ENCODE measurements around the gene POLR2M.

POLR2M gene

DNA sequence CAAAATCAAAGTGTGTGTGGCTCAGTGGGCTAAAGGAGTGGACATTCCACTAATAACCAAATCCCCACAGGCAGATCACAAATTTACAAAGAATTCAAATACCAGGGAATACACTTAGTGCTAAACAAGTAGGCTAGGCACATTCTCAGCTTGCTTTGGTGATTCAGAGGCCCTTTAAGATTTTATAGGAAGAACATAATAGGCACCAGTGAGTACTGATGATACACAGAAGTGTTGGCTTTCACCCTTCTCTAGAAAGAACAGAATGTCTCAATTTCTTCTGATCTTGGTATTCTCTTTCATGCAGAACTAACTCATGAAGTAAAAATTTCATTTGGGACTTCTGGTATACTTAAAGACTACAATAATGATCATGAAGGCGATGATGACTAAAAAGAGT lies 55.0 kb downstream of the POLR2M start:
- no peak overlapping the region for H3K27ac ChIP-seq
- DNase-seq (ENCODE audit: low spot score): no peak
- ChIA-PET POLR2A (ENCODE audit: low non-redundant PET) (no interaction called here), CTCF (interaction anchor here (1.3 kb wide), 1 partner anchor 11 kb away, joined by 8 read pairs; no protein-coding TSS in a partner anchor)
- TF ChIP-seq, protein P1, sequence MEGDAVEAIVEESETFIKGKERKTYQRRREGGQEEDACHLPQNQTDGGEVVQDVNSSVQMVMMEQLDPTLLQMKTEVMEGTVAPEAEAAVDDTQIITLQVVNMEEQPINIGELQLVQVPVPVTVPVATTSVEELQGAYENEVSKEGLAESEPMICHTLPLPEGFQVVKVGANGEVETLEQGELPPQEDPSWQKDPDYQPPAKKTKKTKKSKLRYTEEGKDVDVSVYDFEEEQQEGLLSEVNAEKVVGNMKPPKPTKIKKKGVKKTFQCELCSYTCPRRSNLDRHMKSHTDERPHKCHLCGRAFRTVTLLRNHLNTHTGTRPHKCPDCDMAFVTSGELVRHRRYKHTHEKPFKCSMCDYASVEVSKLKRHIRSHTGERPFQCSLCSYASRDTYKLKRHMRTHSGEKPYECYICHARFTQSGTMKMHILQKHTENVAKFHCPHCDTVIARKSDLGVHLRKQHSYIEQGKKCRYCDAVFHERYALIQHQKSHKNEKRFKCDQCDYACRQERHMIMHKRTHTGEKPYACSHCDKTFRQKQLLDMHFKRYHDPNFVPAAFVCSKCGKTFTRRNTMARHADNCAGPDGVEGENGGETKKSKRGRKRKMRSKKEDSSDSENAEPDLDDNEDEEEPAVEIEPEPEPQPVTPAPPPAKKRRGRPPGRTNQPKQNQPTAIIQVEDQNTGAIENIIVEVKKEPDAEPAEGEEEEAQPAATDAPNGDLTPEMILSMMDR (conservative IDR thresholded peaks at IDR 0.05; ENCODE audit: low read depth): no peak

DNA sequence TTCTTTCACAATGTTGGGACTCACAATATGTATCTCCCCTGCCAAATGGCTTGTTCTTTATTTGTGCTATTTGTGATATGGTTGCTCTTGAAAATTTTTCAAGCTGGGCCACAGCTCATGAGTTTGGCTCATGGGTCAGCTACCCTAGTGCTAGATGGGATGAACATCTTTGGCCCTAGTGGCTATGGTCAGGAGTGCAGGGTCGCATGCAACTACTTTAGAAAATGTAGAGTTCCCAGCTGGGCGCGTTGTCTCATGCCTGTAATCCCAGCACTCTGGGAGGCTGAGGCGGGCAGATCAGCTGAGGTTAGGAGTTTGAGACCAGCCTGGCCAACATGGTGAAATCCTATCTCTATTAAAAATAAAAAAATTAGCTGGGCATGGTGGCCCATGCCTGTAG lies 55.8 kb downstream of the POLR2M start:
- H3K27ac ChIP-seq: no peak overlapping the region
- ChIA-PET POLR2A (ENCODE audit: low non-redundant PET) (no interaction called here), CTCF (interaction anchor here (0.6 to 1.3 kb wide), 4 partner anchors 11 to 334 kb away, joined by 3 to 8 read pairs (median 4); no protein-coding TSS in a partner anchor)
- TF ChIP-seq, protein P1 (conservative IDR thresholded peaks at IDR 0.05; ENCODE audit: low read depth): no peak
- no peak for DNase-seq (ENCODE audit: low spot score)

DNA sequence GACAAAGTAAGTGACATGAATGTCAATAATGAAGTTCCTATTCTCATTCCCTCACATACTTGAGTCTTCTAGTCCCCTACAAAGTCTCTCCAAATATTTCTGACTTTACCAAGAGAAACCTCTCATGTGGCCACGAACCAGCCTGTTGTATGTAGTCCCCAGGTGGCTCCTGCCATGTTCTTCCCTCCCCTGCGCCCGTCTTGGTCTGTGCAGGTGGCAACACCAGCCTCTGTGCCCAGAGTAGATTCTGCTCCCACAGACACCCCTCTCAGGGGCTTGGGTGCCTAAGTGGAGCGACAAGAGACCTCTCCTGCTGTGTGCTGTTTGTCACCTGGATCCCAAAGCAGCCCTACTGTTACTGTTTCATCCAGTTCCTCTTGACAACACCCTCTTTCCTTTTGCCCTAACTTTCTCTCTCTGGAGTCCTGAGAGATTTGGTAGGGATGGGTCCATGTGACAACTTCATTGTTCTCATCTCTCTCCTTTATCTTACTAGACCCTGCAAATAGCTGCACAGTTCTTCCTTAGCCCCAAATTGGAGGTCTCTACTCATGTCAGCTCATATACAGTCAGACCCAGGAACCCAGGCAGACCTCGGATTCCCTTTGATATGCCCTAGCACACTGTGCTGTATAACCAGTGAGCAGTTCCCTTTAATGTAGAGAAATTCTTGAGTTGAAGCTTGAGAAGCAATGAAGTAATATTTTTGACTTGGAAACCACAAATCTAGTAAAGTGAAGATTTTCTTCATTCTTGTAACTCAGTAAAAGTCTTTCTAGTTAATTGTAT lies 56.9 kb downstream of the POLR2M start:
- ChIA-PET POLR2A (ENCODE audit: low non-redundant PET) (no interaction called here), CTCF (interaction anchor here (0.6 to 1.3 kb wide), 2 partner anchors 12 to 329 kb away, joined by 5 to 8 read pairs; no protein-coding TSS in a partner anchor)
- TF ChIP-seq, protein P1 (conservative IDR thresholded peaks at IDR 0.05; ENCODE audit: low read depth): no peak
- no peak for DNase-seq (ENCODE audit: low spot score)
- no peak overlapping the region for H3K27ac ChIP-seq

Measured in RWPE1 (cell line).